Activated T-cell treated with anti-CD3 and anti-CD28 coated beads, Interleukin-2, amount 50 U/mL, for 72 hours (primary cell): Measurements from ENCODE around the gene FAM149A. TPM values are rescaled to one million over a fixed set of nuclear protein-coding genes. Genes with fewer than 3 reads are reported as not detected.
A peak's percentile ranks its signal among the peaks of the same experiment; 100 is the strongest.

Experiments
- ATAC-seq, 2 donors: fragments of 150-1000 bp; cut with Tn5 transposase; replicated peaks in 1 of 2; 2 replicates each; pipeline ENCODE4 v1.10.0; 2021; ENCODE audit warnings: moderate library complexity in 2 of 2, mild to moderate bottlenecking in 1 of 2
- DNase-seq, 2 donors: peaks; one replicate each; pipeline ENCODE4 v3.0.0; 2021 to 2022; ENCODE audit warnings: mixed read lengths in 1 of 2
- H3K27ac Mint-ChIP-seq: one replicate; pipeline ENCODE4 v1.8.0; 2022; ENCODE audit warnings: mild to moderate bottlenecking, moderate library complexity, mixed read lengths
- H3K27me3 Mint-ChIP-seq: one replicate; pipeline ENCODE4 v1.8.0; 2022; ENCODE audit warnings: low read depth, mixed read lengths
- H3K36me3 Mint-ChIP-seq, 2 donors: one replicate each; pipeline ENCODE4 v1.8.0; 2022; ENCODE audit warnings: mixed read lengths in 2 of 2, mild to moderate bottlenecking in 1 of 2; ENCODE audit not compliant: insufficient read depth in 2 of 2
- H3K4me1 Mint-ChIP-seq: one replicate; pipeline ENCODE4 v1.8.0; 2022; ENCODE audit warnings: low read depth, mixed read lengths
- H3K4me3 Mint-ChIP-seq, 2 donors: one replicate each; pipeline ENCODE4 v1.8.0; 2022; ENCODE audit warnings: mild to moderate bottlenecking in 2 of 2, mixed read lengths in 2 of 2, moderate library complexity in 2 of 2
- H3K9me3 Mint-ChIP-seq, 2 donors: one replicate each; pipeline ENCODE4 v1.8.0; 2022; ENCODE audit warnings: mixed read lengths in 2 of 2
- total RNA-seq, 2 donors: library from RNA; stranded (reverse); gene quantifications; one replicate each; pipeline ENCODE4 v1.2.3, GENCODE V29; 2022

The FAM149A gene
- total RNA-seq, 2 donors from 2014 or later, result 0.51 to 2.0 TPM

DNA sequence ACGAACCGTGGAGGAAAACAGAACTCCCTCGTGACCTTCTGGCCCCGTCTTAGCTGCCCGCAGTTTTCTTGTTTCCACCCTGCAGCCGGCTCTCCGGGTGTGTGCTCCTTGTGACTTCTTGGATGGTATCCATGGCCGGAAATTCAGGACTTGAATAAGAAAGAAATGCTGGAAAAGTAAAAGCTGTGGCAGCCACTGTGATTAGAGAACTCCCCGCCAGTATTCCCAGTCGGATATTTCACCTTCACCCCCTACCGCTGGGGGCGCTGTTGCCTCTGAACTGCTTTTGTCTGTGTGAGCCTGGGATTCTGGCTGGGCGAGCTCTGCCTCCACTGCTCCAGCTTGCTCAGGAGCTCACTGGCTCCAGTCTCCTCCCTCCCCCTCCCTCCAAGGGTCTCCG is 45.4 kb downstream of the FAM149A start:
- Mint-ChIP-seq H3K4me3 (no peak overlapping the region), H3K4me1 (no peaks in the 10 kb centered on the region), H3K9me3 (no peaks in the 10 kb centered on the region), H3K27ac (no peak overlapping the region), H3K36me3 (peaks cover 0 to 2% of the 10 kb centered on the region in 2 donors), H3K27me3 (peaks cover 44% of the 10 kb centered on the region)
- DNase-seq, result peak; percentile 23 to 25
- no peak for ATAC-seq

DNA sequence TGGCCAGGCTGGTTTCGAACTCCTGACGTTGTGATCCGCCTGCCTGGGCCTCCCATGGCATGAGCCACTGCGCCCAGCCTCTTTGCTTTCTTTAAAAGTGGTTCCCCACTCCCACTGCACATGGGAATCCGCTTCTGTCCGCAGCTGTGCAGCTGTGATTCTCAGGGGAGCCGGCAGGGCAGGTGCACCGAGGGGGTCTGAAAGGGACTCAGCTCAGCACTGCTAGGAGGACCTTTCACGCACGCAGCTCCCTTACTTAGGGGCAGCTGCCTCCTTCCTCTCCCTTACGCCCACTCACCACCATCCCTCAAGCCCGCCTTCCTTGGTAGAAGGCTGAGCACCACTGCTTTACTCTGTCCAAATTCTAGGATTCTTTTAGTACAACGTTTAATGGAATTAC is 46.4 kb downstream of the FAM149A start:
- H3K27ac Mint-ChIP-seq, result no peak overlapping the region
- H3K4me1 Mint-ChIP-seq, result peaks cover 5% of the 10 kb centered on the region
- H3K4me3 Mint-ChIP-seq, result no peak overlapping the region
- DNase-seq, result no peak
- no peaks in the 10 kb centered on the region for H3K36me3 Mint-ChIP-seq
- ATAC-seq, result no peak
- H3K9me3 Mint-ChIP-seq, result no peaks in the 10 kb centered on the region
- H3K27me3 Mint-ChIP-seq, result peaks cover 39% of the 10 kb centered on the region

DNA sequence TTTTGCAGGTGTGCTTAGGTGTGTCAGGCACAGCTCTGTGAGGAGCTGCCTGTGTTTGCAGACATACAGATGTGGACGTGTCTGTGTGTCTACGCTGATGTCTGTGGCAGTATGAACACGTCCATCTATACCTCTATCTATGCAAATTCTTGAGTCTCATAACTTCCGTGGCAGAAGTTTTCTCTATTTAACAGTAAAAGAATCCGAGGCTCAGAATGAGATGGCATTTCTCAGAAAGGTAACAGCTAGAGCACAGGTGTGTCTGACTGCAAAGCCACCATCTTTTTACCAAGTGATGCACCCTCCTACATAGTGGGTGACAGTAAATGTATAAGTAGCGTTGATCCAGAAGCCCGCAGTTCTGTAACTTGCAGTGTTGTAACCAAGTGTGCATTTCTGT is 47.0 kb downstream of the FAM149A start:
- peaks cover 33% of the 10 kb centered on the region for H3K27me3 Mint-ChIP-seq

DNA sequence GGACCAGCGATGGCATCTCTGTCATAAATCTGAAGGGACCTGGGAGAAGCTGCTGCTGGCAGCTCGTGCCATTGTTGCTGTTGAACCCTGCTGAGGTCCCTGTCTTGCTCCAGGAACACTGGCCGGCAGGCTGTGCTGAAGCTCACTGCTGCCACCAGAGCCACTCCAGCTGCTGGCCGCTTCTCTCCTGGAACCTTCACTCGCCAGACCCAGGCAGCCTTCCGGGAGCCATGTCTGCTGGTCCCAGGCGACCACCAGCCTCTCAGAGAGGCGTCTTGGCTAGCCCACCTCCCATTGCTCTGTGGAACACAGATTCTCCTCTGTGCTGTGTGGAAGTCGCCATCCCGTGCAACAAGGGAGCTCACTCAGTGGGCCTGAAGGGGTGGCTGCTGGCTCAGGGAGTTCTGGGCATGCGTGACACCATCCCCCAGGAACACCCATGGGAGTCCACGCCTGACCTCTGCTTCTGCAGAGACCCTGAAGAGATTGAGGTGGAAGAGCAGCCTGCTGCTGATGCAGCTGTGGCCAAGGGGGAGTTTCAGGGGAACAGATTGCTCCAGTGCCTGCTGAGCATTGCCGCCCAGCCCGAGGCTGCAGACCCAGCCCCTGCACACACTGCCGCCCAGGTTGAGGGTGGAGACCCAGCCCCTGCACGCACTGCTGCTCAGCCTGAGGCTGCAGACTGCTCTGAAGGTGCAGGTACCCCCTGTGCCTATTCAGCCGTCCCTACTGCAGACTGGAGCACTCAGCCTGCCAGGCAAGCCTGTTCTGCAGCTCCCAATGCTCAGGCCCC is 53.7 kb downstream of the FAM149A start:
- DNase-seq (no peak), ATAC-seq (peak in 1 of 2 donors; percentile 8)
- Mint-ChIP-seq H3K4me3 (no peak overlapping the region), H3K9me3 (no peaks in the 10 kb centered on the region), H3K27me3 (peaks cover 9% of the 10 kb centered on the region), H3K27ac (no peak overlapping the region), H3K36me3 (no peaks in the 10 kb centered on the region), H3K4me1 (peaks cover 10% of the 10 kb centered on the region)

More for the DNA sequence above, 47.0 kb downstream of the FAM149A start:
- no peak for DNase-seq
- H3K9me3 Mint-ChIP-seq, result no peaks in the 10 kb centered on the region
- ATAC-seq, result no peak
- no peak overlapping the region for H3K27ac Mint-ChIP-seq
- H3K4me3 Mint-ChIP-seq, result no peak overlapping the region
- H3K4me1 Mint-ChIP-seq, result peaks cover 5% of the 10 kb centered on the region
- no peaks in the 10 kb centered on the region for H3K36me3 Mint-ChIP-seq

DNA sequence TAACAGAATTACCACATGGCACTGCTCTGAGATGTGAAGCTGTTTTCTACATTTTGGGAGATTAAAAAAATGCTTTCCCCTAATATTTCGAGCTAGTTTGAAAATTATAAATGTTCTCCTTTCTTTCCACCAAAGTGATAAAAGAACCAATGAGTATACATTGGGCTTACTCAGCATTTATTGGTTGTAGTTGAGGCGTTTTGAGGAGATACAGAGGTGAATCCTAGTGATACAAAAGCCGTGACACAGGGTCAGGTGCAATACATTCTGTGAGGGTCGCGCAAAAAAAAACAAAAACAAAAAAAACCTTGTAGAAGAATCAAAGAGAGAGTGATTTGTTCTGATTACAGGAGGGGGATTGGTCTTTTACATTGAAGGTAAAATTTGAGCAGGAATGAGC is 54.5 kb downstream of the FAM149A start:
- H3K27ac Mint-ChIP-seq, result no peak overlapping the region
- H3K9me3 Mint-ChIP-seq, result no peaks in the 10 kb centered on the region

DNA sequence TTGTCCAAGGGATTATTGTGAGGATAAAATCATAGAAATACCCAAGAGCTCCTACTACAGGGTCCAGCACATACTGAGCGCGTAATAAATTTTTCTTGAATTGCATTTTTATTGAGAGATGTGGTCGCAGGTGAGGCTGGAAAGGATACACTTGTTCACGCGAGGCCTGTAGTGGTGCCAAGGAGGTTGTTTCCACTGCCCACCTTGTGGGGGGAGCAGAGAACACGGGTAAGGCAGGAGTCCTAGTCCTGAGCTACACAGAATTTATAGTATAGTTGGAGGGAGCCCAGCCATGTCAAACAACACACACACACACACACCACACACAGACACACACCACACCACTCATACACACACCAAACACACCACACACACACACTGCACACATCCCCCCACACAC is 55.1 kb downstream of the FAM149A start:
- Mint-ChIP-seq H3K27me3 (no peaks in the 10 kb centered on the region), H3K4me1 (peaks cover 10% of the 10 kb centered on the region), H3K36me3 (no peaks in the 10 kb centered on the region), H3K27ac (no peak overlapping the region), H3K9me3 (no peaks in the 10 kb centered on the region), H3K4me3 (no peak overlapping the region)
- ATAC-seq (no peak), DNase-seq (no peak)

More for the DNA sequence above, 54.5 kb downstream of the FAM149A start:
- Mint-ChIP-seq H3K36me3 (no peaks in the 10 kb centered on the region), H3K4me3 (no peak overlapping the region), H3K4me1 (peaks cover 10% of the 10 kb centered on the region), H3K27me3 (peaks cover 2% of the 10 kb centered on the region)
- DNase-seq, result no peak
- no peak for ATAC-seq

DNA sequence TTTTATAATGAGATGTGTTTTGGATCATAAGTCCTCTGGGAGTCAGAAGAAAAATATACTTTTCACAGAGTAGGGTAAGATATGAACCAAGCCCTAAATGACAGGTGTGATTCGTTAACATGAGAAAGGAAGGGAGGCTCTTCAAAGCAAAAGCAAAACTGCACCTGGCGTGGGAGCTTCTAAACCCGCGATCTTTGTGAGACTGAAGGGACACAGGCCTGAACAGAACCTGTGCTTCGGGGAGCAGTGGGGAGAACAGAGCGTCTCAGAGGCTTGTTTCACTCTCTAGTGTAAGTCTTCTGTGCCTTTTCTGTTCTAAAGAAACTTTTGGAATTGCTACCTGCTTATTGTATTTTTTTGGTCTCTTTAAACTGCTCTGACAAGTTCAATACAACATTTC is 56.6 kb downstream of the FAM149A start:
- Mint-ChIP-seq H3K9me3 (no peaks in the 10 kb centered on the region), H3K4me3 (peak overlapping the region; percentile 26 to 40), H3K27ac (no peak overlapping the region), H3K36me3 (no peaks in the 10 kb centered on the region), H3K4me1 (peaks cover 5% of the 10 kb centered on the region), H3K27me3 (no peaks in the 10 kb centered on the region)
- peak; percentile 72 to 75 for ATAC-seq
- DNase-seq, result peak; percentile 31 to 32

DNA sequence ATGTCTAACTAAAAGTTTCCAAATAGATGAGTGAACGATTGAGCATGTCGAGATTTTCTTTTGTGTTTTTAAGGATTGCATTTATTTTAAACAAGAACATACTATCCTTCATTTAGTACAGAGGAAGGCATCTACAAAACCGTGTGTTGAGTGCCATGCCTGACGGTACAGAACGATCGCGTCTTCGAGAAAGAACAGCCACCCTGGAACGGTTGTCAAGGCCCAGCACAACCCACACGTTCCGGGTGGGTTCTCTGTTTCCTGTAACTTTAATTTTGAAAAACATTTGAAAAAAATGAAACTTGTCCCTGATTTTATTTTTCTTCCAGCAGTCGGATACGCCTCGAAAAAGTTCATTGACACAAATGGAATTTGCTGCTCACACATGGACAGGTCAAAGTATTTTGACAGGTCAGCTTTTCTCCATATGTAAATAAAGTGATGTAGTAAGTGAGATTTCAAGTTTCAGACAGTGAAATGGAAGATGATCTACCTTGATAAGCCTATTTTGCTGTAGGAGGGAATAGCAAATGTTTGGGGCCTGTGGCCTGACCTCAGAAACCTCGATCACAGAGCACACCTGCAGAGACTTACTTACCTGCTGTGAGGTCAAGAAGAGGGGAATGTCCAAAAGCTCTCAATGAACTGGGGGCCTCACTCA is 62.5 kb downstream of the FAM149A start:
- no peaks in the 10 kb centered on the region for H3K36me3 Mint-ChIP-seq
- no peaks in the 10 kb centered on the region for H3K9me3 Mint-ChIP-seq

DNA sequence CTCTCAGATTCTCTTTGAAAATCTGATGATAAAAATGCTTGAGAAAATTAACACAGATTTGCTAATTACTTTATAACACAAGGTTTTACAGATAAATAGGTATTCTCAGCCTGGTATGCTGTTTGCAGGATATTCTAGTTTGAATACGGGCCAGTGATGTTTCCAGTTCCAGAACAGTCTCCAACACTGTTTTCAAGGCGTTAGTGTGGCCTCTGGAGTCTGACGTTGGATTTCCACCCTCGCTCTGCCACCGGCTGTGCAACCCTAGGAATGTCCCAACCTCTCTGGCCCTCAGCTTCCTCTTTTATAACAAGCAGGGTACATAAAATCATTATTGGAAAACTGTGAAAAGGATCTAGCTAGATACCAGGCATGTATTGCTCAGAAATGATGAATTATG is 63.1 kb downstream of the FAM149A start:
- Mint-ChIP-seq H3K27ac (no peak overlapping the region), H3K4me1 (peaks cover 6% of the 10 kb centered on the region)

More for the DNA sequence above, 62.5 kb downstream of the FAM149A start:
- no peak overlapping the region for H3K27ac Mint-ChIP-seq
- no peak overlapping the region for H3K4me3 Mint-ChIP-seq
- H3K27me3 Mint-ChIP-seq, result no peaks in the 10 kb centered on the region
- DNase-seq (no peak), ATAC-seq (no peak)
- peaks cover 6% of the 10 kb centered on the region for H3K4me1 Mint-ChIP-seq

DNA sequence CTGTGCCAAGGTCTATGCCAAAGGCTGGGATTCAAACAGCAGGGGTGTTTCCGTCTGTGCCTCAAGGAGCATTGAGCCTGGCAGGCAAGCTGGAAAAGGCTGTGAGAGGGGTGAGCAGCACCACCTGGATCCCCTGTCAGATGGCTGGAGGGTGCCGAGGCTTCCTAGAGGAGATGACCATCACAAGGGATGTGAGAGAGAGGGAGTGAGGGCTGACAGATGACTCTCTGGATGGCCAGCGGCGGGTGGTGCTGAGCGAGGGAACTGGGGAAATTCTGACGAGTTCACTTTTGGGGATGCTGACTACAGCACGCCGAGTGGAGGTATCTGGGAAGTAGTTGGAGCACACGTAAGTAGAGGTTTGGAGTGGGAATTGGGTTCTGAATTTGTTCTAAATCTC is 64.2 kb downstream of the FAM149A start:
- Mint-ChIP-seq H3K36me3 (no peaks in the 10 kb centered on the region), H3K4me3 (no peak overlapping the region), H3K9me3 (no peaks in the 10 kb centered on the region), H3K27me3 (no peaks in the 10 kb centered on the region), H3K27ac (no peak overlapping the region), H3K4me1 (peaks cover 6% of the 10 kb centered on the region)
- ATAC-seq (no peak), DNase-seq (no peak)

More for the DNA sequence above, 63.1 kb downstream of the FAM149A start:
- H3K36me3 Mint-ChIP-seq, result no peaks in the 10 kb centered on the region
- ATAC-seq (no peak), DNase-seq (no peak)
- H3K4me3 Mint-ChIP-seq, result no peak overlapping the region
- H3K9me3 Mint-ChIP-seq, result no peaks in the 10 kb centered on the region
- H3K27me3 Mint-ChIP-seq, result no peaks in the 10 kb centered on the region

DNA sequence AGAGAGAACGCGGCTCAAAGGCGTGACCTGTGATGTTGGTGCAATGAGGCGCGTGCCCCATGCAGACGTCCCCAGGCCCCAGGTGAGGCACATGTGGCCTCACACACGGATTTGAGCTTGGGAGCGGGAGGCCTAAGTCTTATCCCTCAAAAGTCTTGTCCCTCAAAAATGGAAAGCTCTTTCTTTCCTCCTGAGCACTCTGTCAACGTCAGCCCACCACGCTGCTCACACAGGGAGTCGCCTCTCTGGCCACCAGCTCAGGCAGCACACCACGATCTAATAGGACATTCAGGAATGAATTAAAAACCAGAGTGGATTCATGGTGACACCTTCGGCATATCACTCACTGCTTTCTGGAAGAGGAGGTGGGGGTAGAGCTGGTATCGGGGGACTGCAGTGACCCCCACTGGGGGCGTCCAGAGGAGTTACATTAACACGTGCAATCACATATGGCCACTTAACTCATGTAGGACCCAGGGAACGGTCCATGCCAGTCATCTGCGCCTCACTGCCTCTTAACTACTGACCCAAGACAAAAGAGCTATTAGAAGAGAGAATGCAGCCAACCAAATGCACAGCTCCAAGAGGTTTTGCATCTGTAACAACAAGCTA is 64.9 kb downstream of the FAM149A start:
- DNase-seq (no peak), ATAC-seq (no peak)
- Mint-ChIP-seq H3K27ac (no peak overlapping the region), H3K4me1 (peaks cover 6% of the 10 kb centered on the region), H3K36me3 (no peaks in the 10 kb centered on the region), H3K27me3 (no peaks in the 10 kb centered on the region), H3K4me3 (no peak overlapping the region), H3K9me3 (no peaks in the 10 kb centered on the region)

DNA sequence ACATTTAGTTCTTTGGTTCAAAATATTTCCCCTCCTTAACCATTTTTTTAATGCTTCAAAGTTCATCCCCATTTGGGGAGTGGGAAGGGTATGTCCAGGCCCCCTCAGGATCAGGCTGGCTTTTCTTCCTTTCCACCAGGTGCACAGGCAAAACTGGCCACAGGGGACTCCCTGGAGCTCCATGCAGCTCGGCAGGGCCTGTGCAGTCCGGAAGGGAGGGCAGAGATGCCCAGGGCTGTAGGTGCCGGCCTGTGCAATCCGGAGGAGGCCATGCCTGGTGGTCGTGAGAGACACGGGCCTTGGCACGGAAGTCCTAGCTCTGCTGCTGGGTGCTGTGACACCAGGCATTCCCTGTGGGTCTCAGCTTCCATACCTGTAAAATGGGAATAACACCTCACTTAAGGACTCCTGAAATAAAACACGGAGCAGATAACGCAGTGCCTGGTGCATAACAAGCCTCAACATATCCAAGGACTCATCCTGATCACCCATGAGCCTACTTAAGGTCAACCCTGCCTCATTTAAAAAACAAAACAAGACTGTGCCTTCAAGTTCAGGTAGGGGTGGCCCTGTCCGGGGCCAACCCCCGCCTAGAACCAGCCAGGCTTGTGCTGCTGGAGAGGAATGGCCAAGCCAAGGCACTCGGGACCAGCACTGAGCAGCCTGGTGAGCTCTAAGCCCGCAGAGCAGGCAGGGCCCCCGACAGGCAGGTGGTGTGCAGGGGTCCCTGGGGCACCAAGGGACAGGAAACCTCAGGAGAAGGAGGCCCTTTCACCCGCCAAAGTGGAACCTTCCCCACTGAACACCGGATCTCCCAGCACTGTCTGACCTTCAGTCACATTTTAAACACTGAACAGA is 65.7 kb downstream of the FAM149A start:
- no peaks in the 10 kb centered on the region for H3K9me3 Mint-ChIP-seq
- ATAC-seq, result no peak
- H3K4me1 Mint-ChIP-seq, result peaks cover 6% of the 10 kb centered on the region
- no peak overlapping the region for H3K4me3 Mint-ChIP-seq
- H3K36me3 Mint-ChIP-seq, result no peaks in the 10 kb centered on the region
- no peak for DNase-seq
- no peaks in the 10 kb centered on the region for H3K27me3 Mint-ChIP-seq
- H3K27ac Mint-ChIP-seq, result no peak overlapping the region

DNA sequence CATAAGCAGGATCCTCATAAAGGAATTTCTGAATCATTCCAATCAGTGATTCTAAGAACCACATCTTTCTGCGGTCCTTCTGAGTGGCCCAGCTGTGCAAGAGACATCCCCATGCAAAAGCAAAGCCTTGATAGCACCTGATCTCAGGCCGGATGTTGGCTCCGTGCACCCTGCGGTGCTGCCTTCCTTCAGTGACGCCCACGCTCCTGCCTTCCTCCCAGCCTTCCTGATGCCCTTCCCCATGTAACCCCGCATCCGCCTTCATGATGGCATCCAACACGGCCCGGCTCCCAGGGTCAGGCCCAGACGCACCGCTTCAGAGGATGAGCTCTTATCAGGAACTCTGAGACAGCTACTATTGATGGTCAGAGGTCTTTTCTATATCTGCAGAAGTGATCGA is 66.5 kb downstream of the FAM149A start:
- ATAC-seq (no peak), DNase-seq (no peak)
- Mint-ChIP-seq H3K4me3 (no peak overlapping the region), H3K27me3 (peaks cover 6% of the 10 kb centered on the region), H3K9me3 (no peaks in the 10 kb centered on the region), H3K36me3 (peaks cover 0 to 1% of the 10 kb centered on the region in 2 donors), H3K27ac (no peak overlapping the region), H3K4me1 (peaks cover 6% of the 10 kb centered on the region)
